ENCODE data around the gene C3orf20.

DNA sequence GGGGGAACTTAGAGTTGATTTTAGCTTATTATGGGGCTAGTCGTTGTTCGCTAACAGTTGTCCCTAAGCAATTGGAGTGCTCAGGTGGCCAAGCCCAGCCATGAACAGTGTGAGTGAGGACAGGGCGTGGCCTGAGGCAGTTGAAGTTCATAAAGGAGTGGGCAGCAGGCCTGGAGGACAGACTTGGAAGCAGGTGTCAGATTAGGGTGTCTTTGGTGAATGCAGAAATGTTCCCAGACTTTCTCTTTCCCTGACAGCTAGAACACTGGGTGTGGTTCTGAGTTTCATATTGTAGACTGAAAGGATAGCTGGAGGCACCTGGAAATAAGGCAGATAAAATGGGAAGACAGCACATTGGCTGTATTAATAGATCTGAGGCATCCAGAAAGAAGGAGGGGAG is 84.0 kb downstream of the C3orf20 start:
- TF ChIP-seq FOXM1 (IDR thresholded peaks at IDR 0.05; ENCODE audit: borderline replicate concordance): no peak
- no peak for TF ChIP-seq BHLHE40 (IDR thresholded peaks at IDR 0.05; ENCODE audit: borderline replicate concordance)
- no peak for TF ChIP-seq SUZ12 (IDR thresholded peaks at IDR 0.05)
- TF ChIP-seq ARNT (IDR thresholded peaks at IDR 0.05): no peak
- TF ChIP-seq FOXA1 (IDR thresholded peaks at IDR 0.05): no peak
- TF ChIP-seq SP1 (IDR thresholded peaks at IDR 0.05): no peak
- TF ChIP-seq ELF4 (IDR thresholded peaks at IDR 0.05): no peak
- TF ChIP-seq FOXK2 (IDR thresholded peaks at IDR 0.05): no peak
